Endodermal cell (in vitro differentiated cells): ENCODE measurements around the gene PGAM1. TPM values are rescaled to one million over a fixed set of nuclear protein-coding genes. Genes with fewer than 3 reads are reported as not detected.
A peak's percentile ranks its signal among the peaks of the same experiment; 100 is the strongest.
"Not testable (repeated sequence)": the region's sequence is repeated elsewhere in the genome, so short reads cannot be mapped to it uniquely, and the experiment has no call there.

Experiments used
- DNase-seq: peaks from one replicate; pipeline ENCODE4 v3.0.0-alpha.2; 2017
- H3K27ac ChIP-seq: 2 replicates; pipeline ENCODE4 v1.5.1; 2013; ENCODE audit warnings: mild to moderate bottlenecking, low read depth, low read length, moderate library complexity
- H3K27me3 ChIP-seq: 2 replicates; pipeline ENCODE4 v1.6.1; 2013; ENCODE audit warnings: mild to moderate bottlenecking, low read length, moderate library complexity; ENCODE audit not compliant: insufficient read depth, control insufficient read depth, poor library complexity, severe bottlenecking
- H3K36me3 ChIP-seq: 2 replicates; pipeline ENCODE4 v1.7.0; 2013; ENCODE audit warnings: mild to moderate bottlenecking, low read length, moderate library complexity; ENCODE audit not compliant: control insufficient read depth, insufficient read depth
- H3K4me1 ChIP-seq: one replicate; pipeline ENCODE4 v1.7.0; 2013; ENCODE audit warnings: low read length; ENCODE audit not compliant: control insufficient read depth, insufficient read depth
- H3K4me3 ChIP-seq: 2 replicates; pipeline ENCODE4 v1.5.1; 2013; ENCODE audit warnings: mild to moderate bottlenecking, low read length, moderate library complexity
- H3K9ac ChIP-seq: 2 replicates; pipeline ENCODE4 v1.6.1; 2013; ENCODE audit warnings: mild to moderate bottlenecking, low read length, moderate library complexity; ENCODE audit not compliant: poor library complexity, severe bottlenecking; ENCODE audit errors: extremely low read depth
- H3K9me3 ChIP-seq: 2 replicates; pipeline ENCODE4 v1.6.1; 2013; ENCODE audit warnings: mild to moderate bottlenecking, low read length, moderate library complexity; ENCODE audit not compliant: control insufficient read depth
- H3K27ac Mint-ChIP-seq: 2 replicates; pipeline ENCODE4 v1.8.0; 2020; ENCODE audit warnings: mixed read lengths
- H3K27me3 Mint-ChIP-seq: 2 replicates; pipeline ENCODE4 v1.8.0; 2021; ENCODE audit warnings: mild to moderate bottlenecking, mixed read lengths; ENCODE audit not compliant: insufficient read depth
- H3K36me3 Mint-ChIP-seq: 2 replicates; pipeline ENCODE4 v1.8.0; 2020; ENCODE audit warnings: low read depth, mixed read lengths
- H3K4me1 Mint-ChIP-seq: 2 replicates; pipeline ENCODE4 v1.8.0; 2020; ENCODE audit warnings: mixed read lengths
- H3K4me3 Mint-ChIP-seq: 2 replicates; pipeline ENCODE4 v1.8.0; 2020; ENCODE audit warnings: mild to moderate bottlenecking, moderate library complexity, mixed read lengths
- H3K9me3 Mint-ChIP-seq: 2 replicates; pipeline ENCODE4 v1.8.0; 2020; ENCODE audit warnings: mild to moderate bottlenecking, mixed read lengths
- WGBS, 2 experiments: methylation state at CpG; one replicate each; pipeline versions ENCODE4 v1.1.5 to v1.1.7; 2013; ENCODE audit warnings: missing lambda C conversion rate in 2 of 2, mixed read lengths in 1 of 2; ENCODE audit not compliant: insufficient coverage in 1 of 2, insufficient read length in 1 of 2; 5-methylcytosine and 5-hydroxymethylcytosine counted together
- total RNA-seq, 2 donors: library from RNA; stranded (reverse); fragmentation: NEBNext Ultra II Directional in 1 of 2; extraction: Animal tissue kit (Norgen Biotek cat#: 25700) in 1 of 2; gene quantifications; 2 replicates in 1 of 2; 3 replicates in 1 of 2; pipeline ENCODE4 v1.2.1, GENCODE V29; 2021
- TF ChIP-seq, protein P1 (sequence below): fragments of 200-600 bp; sonication (generic); conservative IDR thresholded peaks from 2 replicates; pipeline ENCODE4 v1.5.0; 2021; ENCODE audit warnings: antibody characterized with exemption, mild to moderate bottlenecking

PGAM1 gene
- total RNA-seq, 2 donors from 2014 or later: 490 to 499 TPM

DNA sequence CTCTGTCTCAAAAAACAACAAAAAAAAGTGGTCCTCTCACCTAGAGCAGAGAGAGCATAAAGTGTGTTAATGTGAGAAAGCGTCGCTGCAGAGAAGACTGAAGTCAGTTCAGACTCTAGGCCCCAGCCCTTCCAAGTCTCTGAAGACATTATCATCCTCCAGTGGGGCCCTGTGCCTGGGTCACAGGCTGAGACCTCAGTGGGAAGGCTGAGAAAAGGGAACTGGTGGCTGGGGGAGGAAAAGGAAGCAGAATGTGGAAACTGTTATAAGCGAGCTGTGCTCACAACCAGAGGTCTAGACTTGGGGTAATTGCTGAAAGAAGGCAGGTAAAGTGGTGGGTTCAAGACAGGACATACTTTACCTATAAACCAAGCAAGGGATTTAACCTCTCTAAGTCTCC is 19.9 kb upstream of the PGAM1 start:
- no peaks in the 10 kb centered on the region for H3K9me3 Mint-ChIP-seq
- Histone ChIP-seq H3K36me3 (no peaks in the 10 kb centered on the region), H3K27me3 (no peaks in the 10 kb centered on the region), H3K9ac (no peak overlapping the region), H3K9me3 (no peaks in the 10 kb centered on the region), H3K27ac (no peak overlapping the region), H3K4me3 (no peak overlapping the region), H3K4me1 (no peaks in the 10 kb centered on the region)
- no peak for DNase-seq
- TF ChIP-seq, protein P1, sequence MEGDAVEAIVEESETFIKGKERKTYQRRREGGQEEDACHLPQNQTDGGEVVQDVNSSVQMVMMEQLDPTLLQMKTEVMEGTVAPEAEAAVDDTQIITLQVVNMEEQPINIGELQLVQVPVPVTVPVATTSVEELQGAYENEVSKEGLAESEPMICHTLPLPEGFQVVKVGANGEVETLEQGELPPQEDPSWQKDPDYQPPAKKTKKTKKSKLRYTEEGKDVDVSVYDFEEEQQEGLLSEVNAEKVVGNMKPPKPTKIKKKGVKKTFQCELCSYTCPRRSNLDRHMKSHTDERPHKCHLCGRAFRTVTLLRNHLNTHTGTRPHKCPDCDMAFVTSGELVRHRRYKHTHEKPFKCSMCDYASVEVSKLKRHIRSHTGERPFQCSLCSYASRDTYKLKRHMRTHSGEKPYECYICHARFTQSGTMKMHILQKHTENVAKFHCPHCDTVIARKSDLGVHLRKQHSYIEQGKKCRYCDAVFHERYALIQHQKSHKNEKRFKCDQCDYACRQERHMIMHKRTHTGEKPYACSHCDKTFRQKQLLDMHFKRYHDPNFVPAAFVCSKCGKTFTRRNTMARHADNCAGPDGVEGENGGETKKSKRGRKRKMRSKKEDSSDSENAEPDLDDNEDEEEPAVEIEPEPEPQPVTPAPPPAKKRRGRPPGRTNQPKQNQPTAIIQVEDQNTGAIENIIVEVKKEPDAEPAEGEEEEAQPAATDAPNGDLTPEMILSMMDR: no peak
- no peaks in the 10 kb centered on the region for H3K27me3 Mint-ChIP-seq
- H3K4me3 Mint-ChIP-seq: no peak overlapping the region
- H3K36me3 Mint-ChIP-seq: no peaks in the 10 kb centered on the region
- WGBS, 2 experiments: 92 to 100% methylated on average over 1 to 3 of the region's 3 CpGs
- no peaks in the 10 kb centered on the region for H3K4me1 Mint-ChIP-seq
- peak overlapping the region; percentile 66 for H3K27ac Mint-ChIP-seq

DNA sequence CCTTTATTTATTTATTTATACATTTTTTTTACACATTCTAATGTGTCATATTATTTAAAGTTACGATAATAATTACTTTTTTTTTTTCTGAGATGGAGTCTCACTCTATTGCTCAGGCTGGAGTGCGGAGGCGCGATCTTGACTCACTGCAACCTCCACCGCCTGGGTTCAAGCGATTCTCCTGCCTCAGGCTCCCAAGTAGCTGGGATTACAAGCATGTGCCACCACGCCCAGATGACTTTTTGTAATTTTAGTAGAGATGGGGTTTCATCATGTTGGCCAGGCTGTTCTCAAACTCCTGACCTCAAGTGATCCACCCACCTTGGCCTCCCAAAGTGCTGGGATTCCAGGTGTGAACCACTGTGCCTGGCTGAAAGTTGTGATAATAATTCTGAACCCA is 19.5 kb upstream of the PGAM1 start:
- not testable (repeated sequence) for H3K4me1 Mint-ChIP-seq, H3K4me3 ChIP-seq, H3K4me3 Mint-ChIP-seq, H3K36me3 Mint-ChIP-seq, H3K27me3 Mint-ChIP-seq, H3K4me1 ChIP-seq, H3K9me3 Mint-ChIP-seq, H3K27me3 ChIP-seq, H3K27ac Mint-ChIP-seq, H3K9me3 ChIP-seq, H3K27ac ChIP-seq, DNase-seq, H3K9ac ChIP-seq, H3K36me3 ChIP-seq
- 93 to 96% methylated on average over 4 to 7 of the region's 7 CpGs for WGBS, 2 experiments

DNA sequence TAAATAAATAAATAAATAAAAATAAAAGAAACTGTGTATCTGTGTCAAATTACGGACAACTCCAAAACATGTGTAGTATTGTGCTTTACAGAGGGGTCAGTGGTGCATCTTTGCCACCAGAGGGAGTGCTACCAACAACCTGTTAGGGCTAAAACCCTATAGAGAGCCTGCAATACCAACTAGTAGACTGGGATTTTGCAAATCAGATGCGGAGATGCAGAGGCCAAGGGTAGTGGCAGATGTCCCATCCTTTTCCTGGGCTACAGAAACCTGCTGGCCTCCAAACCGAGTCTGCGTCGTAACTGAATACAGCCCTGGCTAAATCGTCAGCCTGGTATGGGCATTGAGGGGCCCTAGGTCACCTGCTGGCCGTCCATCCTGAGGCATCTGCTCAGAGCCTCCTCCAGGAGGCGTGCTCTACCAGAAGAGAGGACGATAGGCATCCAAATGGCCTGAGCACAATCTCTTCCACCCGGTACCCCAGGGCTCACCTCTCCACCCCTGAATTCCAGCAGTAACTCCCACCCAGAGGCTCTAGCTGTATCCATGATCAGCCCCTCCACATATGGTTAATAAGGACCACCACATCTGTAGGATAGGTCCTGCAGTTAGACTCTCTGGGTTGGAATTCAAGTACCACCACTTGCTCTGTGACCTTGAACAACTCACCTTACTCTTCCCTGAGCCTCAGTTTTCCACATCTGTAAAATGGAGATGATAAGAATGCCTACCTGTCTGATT is 18.6 kb upstream of the PGAM1 start:
- Mint-ChIP-seq H3K27ac (peak overlapping the region; percentile 83), H3K4me3 (peak overlapping the region; percentile 44), H3K36me3 (no peaks in the 10 kb centered on the region), H3K9me3 (no peaks in the 10 kb centered on the region), H3K27me3 (no peaks in the 10 kb centered on the region), H3K4me1 (no peaks in the 10 kb centered on the region)
- Histone ChIP-seq H3K4me1 (no peaks in the 10 kb centered on the region), H3K9ac (no peak overlapping the region), H3K4me3 (no peak overlapping the region), H3K27me3 (no peaks in the 10 kb centered on the region), H3K27ac (no peak overlapping the region), H3K36me3 (no peaks in the 10 kb centered on the region), H3K9me3 (no peaks in the 10 kb centered on the region)
- peak; percentile 93 for DNase-seq
- TF ChIP-seq, protein P1: peak; percentile 93
- WGBS, 2 experiments: 15 to 18% methylated on average over 9 to 10 of the region's 10 CpGs

DNA sequence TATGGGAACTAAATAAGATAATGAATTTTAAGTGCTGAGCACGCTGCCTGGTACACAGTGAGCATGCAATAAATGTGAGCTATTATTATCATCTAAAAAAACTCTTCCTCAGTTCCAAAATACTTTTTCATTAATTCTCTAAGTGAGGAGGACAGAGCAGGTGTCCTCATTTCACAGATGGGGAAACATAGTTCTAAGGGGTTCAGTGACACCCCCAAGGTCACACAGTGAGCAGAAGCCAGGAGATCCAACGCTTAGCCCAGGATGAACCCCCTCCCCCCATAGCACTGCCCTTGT is 18.1 kb upstream of the PGAM1 start:
- Histone ChIP-seq H3K4me1 (no peaks in the 10 kb centered on the region), H3K4me3 (no peak overlapping the region), H3K27me3 (no peaks in the 10 kb centered on the region), H3K27ac (no peak overlapping the region), H3K36me3 (no peaks in the 10 kb centered on the region), H3K9me3 (no peaks in the 10 kb centered on the region), H3K9ac (no peak overlapping the region)
- DNase-seq: no peak
- H3K27me3 Mint-ChIP-seq: no peaks in the 10 kb centered on the region
- H3K4me1 Mint-ChIP-seq: no peaks in the 10 kb centered on the region
- no peaks in the 10 kb centered on the region for H3K9me3 Mint-ChIP-seq
- H3K27ac Mint-ChIP-seq: no peak overlapping the region
- TF ChIP-seq, protein P1: no peak
- H3K36me3 Mint-ChIP-seq: no peaks in the 10 kb centered on the region
- H3K4me3 Mint-ChIP-seq: no peak overlapping the region
- WGBS, 2 experiments: 86 to 100% methylated on average over 1 to 2 of the region's 2 CpGs
